ENCODE results near the gene SPATA6.

The SPATA6 gene

DNA sequence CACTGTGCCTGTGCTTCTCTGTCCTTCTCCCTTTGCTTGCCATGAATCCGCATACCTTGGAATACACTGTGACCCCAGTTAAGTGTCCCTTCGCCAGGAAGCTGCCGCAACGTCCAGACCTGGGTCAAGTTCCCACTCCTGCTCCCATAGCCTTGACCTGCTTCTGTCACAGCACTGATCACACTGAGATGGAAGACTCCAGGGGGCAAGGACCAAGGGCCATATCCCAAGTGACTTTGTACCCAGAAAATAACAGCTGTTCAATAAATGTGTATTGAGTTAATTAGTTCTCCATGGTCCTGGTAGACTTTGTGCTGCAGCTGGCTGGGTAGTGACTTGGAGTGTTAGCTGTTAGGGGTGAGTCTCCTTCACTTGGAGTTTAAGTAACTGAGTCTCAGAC is 223.6 kb downstream of the SPATA6 start:
- DNase-seq: no peak

DNA sequence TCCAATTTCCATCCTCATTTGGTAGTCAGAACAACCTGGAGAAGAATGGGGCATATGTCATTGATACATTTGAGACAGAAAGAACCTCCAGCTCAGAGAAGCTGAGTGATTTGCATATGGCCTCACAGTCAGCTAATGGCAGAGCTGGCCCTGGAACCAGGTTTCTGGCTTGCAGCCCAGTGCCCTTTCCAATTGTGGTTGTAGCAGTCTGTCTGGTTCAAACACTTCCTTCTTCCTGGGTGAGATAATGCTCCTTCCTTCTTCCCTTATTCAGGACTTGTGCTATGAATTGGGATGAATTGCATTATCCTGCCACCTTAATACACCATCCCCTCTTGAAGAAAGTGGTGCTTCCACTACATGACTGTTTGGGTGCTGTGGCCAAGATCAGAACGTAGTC is 225.3 kb downstream of the SPATA6 start:
- no peak for DNase-seq
